ENCODE measurements around the gene PDZD2. TPM values are rescaled to one million over a fixed set of nuclear protein-coding genes. Genes with fewer than 3 reads are reported as not detected.

PDZD2 gene
- total and polyA plus RNA-seq, 2 experiments from 2014 or later: 8.3 to 16.9 TPM

GRCh38 chr5:31682851-31683250 is 43.9 kb downstream of the PDZD2 start:
- Histone ChIP-seq H3F3A (replicated peaks; ENCODE audit: low read depth) (no peaks in the 10 kb centered on the region), H3K27ac (ENCODE audit: low read depth) (0 out of 2 replicates have a peak overlapping the region, but pooled peaks have one; percentile 7), H3K4me1 (ENCODE audit: insufficient read depth) (peaks cover 28% of the 10 kb centered on the region), H3K36me3 (ENCODE audit: insufficient read depth) (no peaks in the 10 kb centered on the region), H2AFZ (no peak overlapping the region), H3K4me3 (no peak overlapping the region), H4K20me1 (replicated peaks; ENCODE audit: insufficient read depth) (no peaks in the 10 kb centered on the region), H3K27me3 (ENCODE audit: insufficient read depth) (no peaks in the 10 kb centered on the region), H3K79me2 (replicated peaks; ENCODE audit: insufficient read depth) (no peaks in the 10 kb centered on the region), H3K4me2 (0 out of 2 replicates have a peak overlapping the region, but pooled peaks have one; percentile 52), H3K9me2 (ENCODE audit: insufficient read depth) (no peaks in the 10 kb centered on the region)
- no peak for TF ChIP-seq CREB1 (CRISPR knock-in tag; IDR thresholded peaks at IDR 0.05; ENCODE audit: low read depth)
- TF ChIP-seq JUNB (IDR thresholded peaks at IDR 0.05; ENCODE audit: unreplicated experiment): no peak
- TF ChIP-seq ETS1 (IDR thresholded peaks at IDR 0.05): no peak
- no peak for TF ChIP-seq NANOG (IDR thresholded peaks at IDR 0.05; ENCODE audit: borderline replicate concordance)
- TF ChIP-seq EZH2phosphoT487 (IDR thresholded peaks at IDR 0.05; ENCODE audit: unreplicated experiment): no peak
- TF ChIP-seq POLR2AphosphoS5 (IDR thresholded peaks at IDR 0.05; ENCODE audit: low read depth): no peak
- no peak for TF ChIP-seq ZNF331 (CRISPR knock-in tag; IDR thresholded peaks at IDR 0.05; ENCODE audit: low read depth)
- no peak for TF ChIP-seq REST (IDR thresholded peaks at IDR 0.05; ENCODE audit: unreplicated experiment)
- no peak for TF ChIP-seq CTCF (conservative IDR thresholded peaks at IDR 0.05; ENCODE audit: low read depth in 2 of 2)
- no peak for TF ChIP-seq EZH2 (IDR thresholded peaks at IDR 0.05; ENCODE audit: low read depth, unreplicated experiment)
- no peak for TF ChIP-seq STAT1 (IDR thresholded peaks at IDR 0.05; ENCODE audit: unreplicated experiment)
- Mint-ChIP-seq H3K4me1 (peaks cover 23% of the 10 kb centered on the region), H3K9me3 (no peaks in the 10 kb centered on the region), H3K4me3 (no peak overlapping the region), H3K36me3 (ENCODE audit: low read depth) (no peaks in the 10 kb centered on the region), H3K27me3 (ENCODE audit: insufficient read depth, low read depth, poor library complexity) (peaks cover 3% of the 10 kb centered on the region), H3K27ac (peak overlapping the region; percentile 49; the same call in 1 of the 2 replicates)
- peak; percentile 64 for ATAC-seq
- no peak for DNase-seq (ENCODE audit: low spot score)

Measured in GM23338 (cell line).